ENCODE results near the gene SLC5A10. TPM values are rescaled to one million over a fixed set of nuclear protein-coding genes. Genes with fewer than 3 reads are reported as not detected.

The SLC5A10 gene
- polyA plus RNA-seq, 1 donor (not counting 4 experiments of a cell fraction or from before 2014, with no cell fraction given), result not detected

GRCh38 chr17:18932360-18933055 is 19.5 kb upstream of the SLC5A10 start:
- no peak for FAIRE-seq
- no peaks in the 10 kb centered on the region for H3K9me3 ChIP-seq (ENCODE audit: control insufficient read depth, low read depth, low read length)

GRCh38 chr17:18933102-18934058 is 18.6 kb upstream of the SLC5A10 start:
- H3K4me3 ChIP-seq (ENCODE audit: control insufficient read depth in 2 of 3, extremely low read depth in 1 of 3, insufficient read depth in 2 of 3, low read depth in 1 of 3, low read length in 3 of 3), result no peak overlapping the region
- FAIRE-seq (no peak), DNase-seq (ENCODE audit: low read depth, low spot score) (no peak)
- H3K4me1 ChIP-seq (ENCODE audit: control insufficient read depth, extremely low read depth, insufficient read depth, low read length), result no peaks in the 10 kb centered on the region
- no peak overlapping the region for H3K4me2 ChIP-seq (ENCODE audit: control insufficient read depth, extremely low read depth, insufficient read depth, low read depth, low read length)
- no peaks in the 10 kb centered on the region for H3K9me3 ChIP-seq (ENCODE audit: control insufficient read depth, low read depth, low read length)
- no peak overlapping the region for H3K9ac ChIP-seq (ENCODE audit: control insufficient read depth, extremely low read depth, insufficient read depth, low read length)
- H2AFZ ChIP-seq (ENCODE audit: control insufficient read depth, low read length), result no peak overlapping the region
- dilution Hi-C loops (cut with MboI; ENCODE audit: extremely low pct_ligation_motif_present, low sequenced_read_pairs), result no loop called here
- H3K36me3 ChIP-seq (ENCODE audit: control insufficient read depth in 2 of 2, extremely low read depth in 1 of 2, insufficient read depth in 2 of 2, low read length in 2 of 2), result peaks cover 12% of the 10 kb centered on the region in 2 experiments
- no peaks in the 10 kb centered on the region for H3K79me2 ChIP-seq (ENCODE audit: control insufficient read depth, insufficient read depth, low read length)
- no peaks in the 10 kb centered on the region for H3K9me1 ChIP-seq (ENCODE audit: control insufficient read depth, extremely low read depth, insufficient read depth, low read length)
- H4K20me1 ChIP-seq (ENCODE audit: control insufficient read depth, extremely low read depth, insufficient read depth, low read length), result no peaks in the 10 kb centered on the region
- TF ChIP-seq CTCF (optimal IDR thresholded peaks at IDR 0.05 in 1 of 3, IDR thresholded peaks at IDR 0.05 in 1 of 3, conservative IDR thresholded peaks at IDR 0.05 in 1 of 3; ENCODE audit: extremely low read depth in 1 of 3, insufficient read depth in 2 of 3, low read length in 3 of 3) (no peak), EZH2 (IDR thresholded peaks at IDR 0.05; ENCODE audit: low read length) (no peak)
- H3K27me3 ChIP-seq (ENCODE audit: control insufficient read depth, extremely low read depth, insufficient read depth, low read length), result no peaks in the 10 kb centered on the region
- H3K27ac ChIP-seq (ENCODE audit: control insufficient read depth, insufficient read depth, low read length), result no peak overlapping the region

More at GRCh38 chr17:18932360-18933055, 19.5 kb upstream of the SLC5A10 start:
- Histone ChIP-seq H3K79me2 (ENCODE audit: control insufficient read depth, insufficient read depth, low read length) (no peaks in the 10 kb centered on the region), H3K4me3 (ENCODE audit: control insufficient read depth in 2 of 3, extremely low read depth in 1 of 3, insufficient read depth in 2 of 3, low read depth in 1 of 3, low read length in 3 of 3) (no peak overlapping the region), H4K20me1 (ENCODE audit: control insufficient read depth, extremely low read depth, insufficient read depth, low read length) (no peaks in the 10 kb centered on the region), H3K9ac (ENCODE audit: control insufficient read depth, extremely low read depth, insufficient read depth, low read length) (no peak overlapping the region), H2AFZ (ENCODE audit: control insufficient read depth, low read length) (no peak overlapping the region), H3K9me1 (ENCODE audit: control insufficient read depth, extremely low read depth, insufficient read depth, low read length) (no peaks in the 10 kb centered on the region), H3K36me3 (ENCODE audit: control insufficient read depth in 2 of 2, extremely low read depth in 1 of 2, insufficient read depth in 2 of 2, low read length in 2 of 2) (peaks cover 12% of the 10 kb centered on the region in 2 experiments), H3K27ac (ENCODE audit: control insufficient read depth, insufficient read depth, low read length) (no peak overlapping the region), H3K27me3 (ENCODE audit: control insufficient read depth, extremely low read depth, insufficient read depth, low read length) (no peaks in the 10 kb centered on the region), H3K4me2 (ENCODE audit: control insufficient read depth, extremely low read depth, insufficient read depth, low read depth, low read length) (no peak overlapping the region), H3K4me1 (ENCODE audit: control insufficient read depth, extremely low read depth, insufficient read depth, low read length) (no peaks in the 10 kb centered on the region)
- dilution Hi-C loops (cut with MboI; ENCODE audit: extremely low pct_ligation_motif_present, low sequenced_read_pairs), result no loop called here
- TF ChIP-seq CTCF (optimal IDR thresholded peaks at IDR 0.05 in 1 of 3, IDR thresholded peaks at IDR 0.05 in 1 of 3, conservative IDR thresholded peaks at IDR 0.05 in 1 of 3; ENCODE audit: extremely low read depth in 1 of 3, insufficient read depth in 2 of 3, low read length in 3 of 3) (no peak), EZH2 (IDR thresholded peaks at IDR 0.05; ENCODE audit: low read length) (no peak)
- no peak for DNase-seq (ENCODE audit: low read depth, low spot score)

All from keratinocyte (primary cell).